Ectodermal cell (in vitro differentiated cells): ENCODE measurements around the gene MAP7D1.
"Not testable (repeated sequence)": the region's sequence is repeated elsewhere in the genome, so short reads cannot be mapped to it uniquely, and the experiment has no call there.

Experiments
- H3K27ac ChIP-seq: 2 replicates; pipeline ENCODE4 v1.7.0; 2013; ENCODE audit warnings: mild to moderate bottlenecking, low read depth, low read length; ENCODE audit not compliant: insufficient read depth, poor library complexity, severe bottlenecking
- H3K27me3 ChIP-seq: 2 replicates; pipeline ENCODE4 v1.7.0; 2013; ENCODE audit warnings: mild to moderate bottlenecking, low read length; ENCODE audit not compliant: insufficient read depth, control insufficient read depth, poor library complexity, severe bottlenecking
- H3K36me3 ChIP-seq: one replicate; pipeline ENCODE4 v1.7.0; 2013; ENCODE audit warnings: low read length; ENCODE audit not compliant: control insufficient read depth, insufficient read depth
- H3K4me1 ChIP-seq: one replicate; pipeline ENCODE4 v1.7.0; 2013; ENCODE audit warnings: low read length; ENCODE audit not compliant: control insufficient read depth, insufficient read depth
- H3K4me3 ChIP-seq: 2 replicates; pipeline ENCODE4 v1.7.0; 2013; ENCODE audit warnings: low read depth, low read length, control low read depth; ENCODE audit not compliant: insufficient read depth
- H3K9me3 ChIP-seq: 2 replicates; pipeline ENCODE4 v1.7.0; 2013; ENCODE audit warnings: mild to moderate bottlenecking, low read length, moderate library complexity; ENCODE audit not compliant: control insufficient read depth
- WGBS, 2 experiments: methylation state at CpG; one replicate each; pipeline ENCODE4 v1.1.7; 2013; ENCODE audit warnings: missing lambda C conversion rate in 2 of 2; 5-methylcytosine and 5-hydroxymethylcytosine counted together

MAP7D1 gene

GRCh38 chr1:36221901-36222300, 65.9 kb downstream of the MAP7D1 start:
- H3K36me3 ChIP-seq, H3K4me3 ChIP-seq, H3K9me3 ChIP-seq, H3K27me3 ChIP-seq, H3K27ac ChIP-seq: not testable (repeated sequence)
- WGBS, 2 experiments: 92 to 96% methylated on average over 6 of the region's 7 CpGs
- H3K4me1 ChIP-seq: peaks cover 11% of the 10 kb centered on the region

GRCh38 chr1:36222481-36223380, 66.8 kb downstream of the MAP7D1 start:
- Histone ChIP-seq H3K36me3 (no peaks in the 10 kb centered on the region), H3K4me3 (no peak overlapping the region), H3K27ac (no peak overlapping the region), H3K27me3 (no peaks in the 10 kb centered on the region), H3K9me3 (no peaks in the 10 kb centered on the region), H3K4me1 (peaks cover 11% of the 10 kb centered on the region)
- WGBS, 2 experiments: 91% methylated on average over 32 to 33 of the region's 33 CpGs

- Histone ChIP-seq H3K9me3 (no peaks in the 10 kb centered on the region), H3K27me3 (no peaks in the 10 kb centered on the region), H3K4me3 (peak overlapping the region; percentile 52), H3K4me1 (peaks cover 11% of the 10 kb centered on the region), H3K27ac (peak overlapping the region; percentile 56), H3K36me3 (no peaks in the 10 kb centered on the region)
- 26% methylated on average over 16 of the region's 16 CpGs for WGBS, 2 experiments
These were observed 67.5 kb downstream of the MAP7D1 start for GRCh38 chr1:36223381-36223995.

- peak within 1 kb of the TSS; percentile 75 for H3K27ac ChIP-seq
- peaks cover 2% of the 10 kb centered on the region for H3K36me3 ChIP-seq
- WGBS, 2 experiments: 0 to 1% methylated on average over 45 of the region's 45 CpGs
- H3K4me1 ChIP-seq: peaks cover 11% of the 10 kb centered on the region
- no peaks in the 10 kb centered on the region for H3K9me3 ChIP-seq
- no peaks in the 10 kb centered on the region for H3K27me3 ChIP-seq
- H3K4me3 ChIP-seq: peak within 1 kb of the TSS; percentile 74
These were observed 68.1 kb downstream of the MAP7D1 start, which contains the start of gene THRAP3 for GRCh38 chr1:36223996-36224536. THRAP3 (plus strand) TSS chr1:36224443; CDS start chr1:36282564, 58,121 bp downstream.

- peaks cover 11% of the 10 kb centered on the region for H3K4me1 ChIP-seq
- H3K36me3 ChIP-seq: peaks cover 3% of the 10 kb centered on the region
- H3K27ac ChIP-seq: peak overlapping the region; percentile 75
- H3K27me3 ChIP-seq: no peaks in the 10 kb centered on the region
- H3K9me3 ChIP-seq: no peaks in the 10 kb centered on the region
- H3K4me3 ChIP-seq: peak overlapping the region; percentile 74
- 0% methylated on average over 29 of the region's 29 CpGs for whole genome bisulfite sequencing, 2 experiments
These were observed 68.8 kb downstream of the MAP7D1 start for GRCh38 chr1:36224537-36225282.

- H3K9me3 ChIP-seq: no peaks in the 10 kb centered on the region
- H3K4me1 ChIP-seq: peaks cover 11% of the 10 kb centered on the region
- peaks cover 3% of the 10 kb centered on the region for H3K36me3 ChIP-seq
- peak overlapping the region; percentile 74 for H3K4me3 ChIP-seq
- H3K27ac ChIP-seq: no peak overlapping the region
- WGBS, 2 experiments: 77 to 83% methylated on average over 10 of the region's 10 CpGs
- H3K27me3 ChIP-seq: no peaks in the 10 kb centered on the region
These were observed 69.4 kb downstream of the MAP7D1 start for GRCh38 chr1:36225283-36225899.

GRCh38 chr1:36230279-36230678, 74.3 kb downstream of the MAP7D1 start:
- not testable (repeated sequence) for H3K27me3 ChIP-seq, H3K4me1 ChIP-seq, H3K36me3 ChIP-seq, H3K4me3 ChIP-seq, H3K27ac ChIP-seq, H3K9me3 ChIP-seq
- 91 to 96% methylated on average over 12 of the region's 12 CpGs for WGBS, 2 experiments
